HEK293T (cell line): ENCODE measurements around the gene SPATA21.

Experiments used
- BHLHE40 ChIP-seq: fragments of 450-650 bp; IDR thresholded peaks from 2 replicates; pipeline ENCODE4 v1.6.1; 2016; ENCODE audit warnings: mild to moderate bottlenecking, moderate library complexity, borderline replicate concordance
- CTBP1 ChIP-seq: fragments of 450-650 bp; IDR thresholded peaks from 2 replicates; pipeline ENCODE4 v1.6.1; 2016; ENCODE audit warnings: borderline replicate concordance
- NFRKB ChIP-seq: fragments of 450-650 bp; IDR thresholded peaks from 2 replicates; pipeline ENCODE4 v1.6.1; 2016; ENCODE audit warnings: mild to moderate bottlenecking, moderate library complexity
- SP1 ChIP-seq: fragments of 450-650 bp; IDR thresholded peaks from 2 replicates; pipeline ENCODE4 v1.6.1; 2017
- SUZ12 ChIP-seq: fragments of 450-650 bp; IDR thresholded peaks from 2 replicates; pipeline ENCODE4 v1.6.1; 2016; ENCODE audit warnings: mild to moderate bottlenecking
- ZNF384 ChIP-seq: fragments of 450-650 bp; IDR thresholded peaks from 2 replicates; pipeline ENCODE4 v1.6.1; 2016

- TF ChIP-seq BHLHE40 (no peak), CTBP1 (no peak), ZNF384 (no peak), SP1 (no peak), NFRKB (no peak), SUZ12 (no peak)
These were observed 51.4 kb downstream of the SPATA21 start for GRCh38 chr1:16385659-16386453.
